HCT116 (cell line): ENCODE measurements around the gene COX8A.

Source experiments
- CTCF ChIP-seq, 3 experiments: fragments of 200-600 bp in 1 of 3; sonication (generic) in 1 of 3; IDR thresholded peaks in 2 of 3; conservative IDR thresholded peaks in 1 of 3; 2 replicates each; pipeline ENCODE4 v1.5.1; 2012 to 2017; ENCODE audit warnings: low read depth in 2 of 3, low read length in 2 of 3, antibody characterized with exemption in 1 of 3, borderline replicate concordance in 1 of 3, control low read depth in 1 of 3, mild to moderate bottlenecking in 1 of 3, mixed read lengths in 1 of 3, mixed run types in 1 of 3, moderate library complexity in 1 of 3; ENCODE audit not compliant: insufficient read depth in 1 of 3
- EZH2 ChIP-seq: fragments of 200-600 bp; sonication (generic); IDR thresholded peaks from 2 replicates; pipeline ENCODE4 v1.6.1; 2017; ENCODE audit warnings: antibody characterized with exemption, mixed run types
- JUND ChIP-seq: IDR thresholded peaks from 2 replicates; pipeline ENCODE4 v1.6.1; 2012
- POLR2A ChIP-seq: IDR thresholded peaks from 2 replicates; pipeline ENCODE4 v1.7.0; 2011; ENCODE audit warnings: borderline replicate concordance; ENCODE audit not compliant: insufficient read depth, insufficient read length; ENCODE audit errors: extremely low read depth
- POLR2AphosphoS5 ChIP-seq: IDR thresholded peaks from 2 replicates; pipeline ENCODE4 v1.6.1; 2011; ENCODE audit warnings: mild to moderate bottlenecking, low read depth, low read length, moderate library complexity
- RAD21 ChIP-seq: IDR thresholded peaks from 2 replicates; pipeline ENCODE4 v1.6.1; 2012; ENCODE audit warnings: low read depth, mild to moderate bottlenecking
- SP1 ChIP-seq: IDR thresholded peaks from 2 replicates; pipeline ENCODE4 v1.6.1; 2012; ENCODE audit warnings: low read depth
- TCF7L2 ChIP-seq: IDR thresholded peaks from 2 replicates; pipeline ENCODE4 v1.7.0; 2011; ENCODE audit warnings: borderline replicate concordance, inconsistent platforms; ENCODE audit not compliant: insufficient read depth, insufficient read length; ENCODE audit errors: extremely low read depth
- ZNF274 ChIP-seq: fragments of 200-500 bp; sonication (Bioruptor generic); IDR thresholded peaks from 2 replicates; pipeline ENCODE4 v1.6.1; 2014; ENCODE audit warnings: mild to moderate bottlenecking, low read depth, low read length, inconsistent platforms
- TF ChIP-seq, protein P1 (sequence below): IDR thresholded peaks from 2 replicates; pipeline ENCODE4 v1.6.1; 2012; ENCODE audit warnings: low read depth

GRCh38 chr11:63986156-63986931 is 11.9 kb downstream of the COX8A start, which contains the start of gene OTUB1:
- TF ChIP-seq CTCF (IDR thresholded peaks at IDR 0.05 in 2 of 3, conservative IDR thresholded peaks at IDR 0.05 in 1 of 3; ENCODE audit: borderline replicate concordance in 1 of 3, insufficient read depth in 1 of 3, low read depth in 2 of 3, low read length in 2 of 3) (no peak), SP1 (no peak; the same call in 1 of the 2 replicates), POLR2A (peak; percentile 80), TCF7L2 (no peak), EZH2 (no peak), ZNF274 (no peak), RAD21 (no peak), POLR2AphosphoS5 (peak; percentile 89), JUND (no peak; the same call in 1 of the 2 replicates)
- TF ChIP-seq, protein P1, sequence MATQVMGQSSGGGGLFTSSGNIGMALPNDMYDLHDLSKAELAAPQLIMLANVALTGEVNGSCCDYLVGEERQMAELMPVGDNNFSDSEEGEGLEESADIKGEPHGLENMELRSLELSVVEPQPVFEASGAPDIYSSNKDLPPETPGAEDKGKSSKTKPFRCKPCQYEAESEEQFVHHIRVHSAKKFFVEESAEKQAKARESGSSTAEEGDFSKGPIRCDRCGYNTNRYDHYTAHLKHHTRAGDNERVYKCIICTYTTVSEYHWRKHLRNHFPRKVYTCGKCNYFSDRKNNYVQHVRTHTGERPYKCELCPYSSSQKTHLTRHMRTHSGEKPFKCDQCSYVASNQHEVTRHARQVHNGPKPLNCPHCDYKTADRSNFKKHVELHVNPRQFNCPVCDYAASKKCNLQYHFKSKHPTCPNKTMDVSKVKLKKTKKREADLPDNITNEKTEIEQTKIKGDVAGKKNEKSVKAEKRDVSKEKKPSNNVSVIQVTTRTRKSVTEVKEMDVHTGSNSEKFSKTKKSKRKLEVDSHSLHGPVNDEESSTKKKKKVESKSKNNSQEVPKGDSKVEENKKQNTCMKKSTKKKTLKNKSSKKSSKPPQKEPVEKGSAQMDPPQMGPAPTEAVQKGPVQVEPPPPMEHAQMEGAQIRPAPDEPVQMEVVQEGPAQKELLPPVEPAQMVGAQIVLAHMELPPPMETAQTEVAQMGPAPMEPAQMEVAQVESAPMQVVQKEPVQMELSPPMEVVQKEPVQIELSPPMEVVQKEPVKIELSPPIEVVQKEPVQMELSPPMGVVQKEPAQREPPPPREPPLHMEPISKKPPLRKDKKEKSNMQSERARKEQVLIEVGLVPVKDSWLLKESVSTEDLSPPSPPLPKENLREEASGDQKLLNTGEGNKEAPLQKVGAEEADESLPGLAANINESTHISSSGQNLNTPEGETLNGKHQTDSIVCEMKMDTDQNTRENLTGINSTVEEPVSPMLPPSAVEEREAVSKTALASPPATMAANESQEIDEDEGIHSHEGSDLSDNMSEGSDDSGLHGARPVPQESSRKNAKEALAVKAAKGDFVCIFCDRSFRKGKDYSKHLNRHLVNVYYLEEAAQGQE: no peak
